H9 (cell line): ENCODE data around the gene SNX30. TPM values are rescaled to one million over a fixed set of nuclear protein-coding genes. Genes with fewer than 3 reads are reported as not detected.
A peak's percentile ranks its signal among the peaks of the same experiment; 100 is the strongest.

ENCODE experiments used
- DNase-seq: peaks from one replicate; pipeline ENCODE4 v3.0.0-alpha.2; 2017
- H2AFZ ChIP-seq: one replicate; pipeline ENCODE4 v1.6.1; 2013; ENCODE audit warnings: mild to moderate bottlenecking, low read length, control low read depth, moderate library complexity
- H2AK5ac ChIP-seq: 2 replicates; pipeline ENCODE4 v1.6.1; 2013; ENCODE audit warnings: low read length, control low read depth, mixed read lengths; ENCODE audit not compliant: insufficient read length
- H2BK120ac ChIP-seq: one replicate; pipeline ENCODE4 v1.6.1; 2013; ENCODE audit warnings: low read depth, mild to moderate bottlenecking, low read length, control low read depth, inconsistent platforms; ENCODE audit not compliant: poor library complexity, severe bottlenecking
- H2BK12ac ChIP-seq: 2 replicates; pipeline ENCODE4 v1.6.1; 2013; ENCODE audit warnings: low read length, control low read depth, mixed read lengths, low read depth; ENCODE audit not compliant: insufficient read length
- H2BK15ac ChIP-seq: 2 replicates; pipeline ENCODE4 v1.6.1; 2013; ENCODE audit warnings: low read depth, low read length, control low read depth
- H2BK20ac ChIP-seq: one replicate; pipeline ENCODE4 v1.6.1; 2013; ENCODE audit warnings: low read depth, mild to moderate bottlenecking, low read length, control low read depth, inconsistent platforms; ENCODE audit not compliant: poor library complexity, severe bottlenecking
- H2BK5ac ChIP-seq: 2 replicates; pipeline ENCODE4 v1.6.1; 2013; ENCODE audit warnings: low read length, control low read depth, mixed read lengths; ENCODE audit not compliant: insufficient read length
- H3K14ac ChIP-seq: 2 replicates; pipeline ENCODE4 v1.6.1; 2013; ENCODE audit warnings: low read length, control low read depth; ENCODE audit not compliant: insufficient read depth
- H3K18ac ChIP-seq: 2 replicates; pipeline ENCODE4 v1.6.1; 2013; ENCODE audit warnings: low read depth, mild to moderate bottlenecking, mixed read lengths, low read length, control low read depth; ENCODE audit not compliant: insufficient read length
- H3K23ac ChIP-seq: 2 replicates; pipeline ENCODE4 v1.6.1; 2013; ENCODE audit warnings: low read length, control low read depth, mixed read lengths, low read depth; ENCODE audit not compliant: insufficient read length
- H3K23me2 ChIP-seq: 2 replicates; pipeline ENCODE4 v1.6.1; 2013; ENCODE audit warnings: low read depth, mild to moderate bottlenecking, mixed read lengths, low read length, control low read depth; ENCODE audit not compliant: insufficient read length, poor library complexity, severe bottlenecking
- H3K27ac ChIP-seq: 2 replicates; pipeline ENCODE4 v1.5.1; 2013; ENCODE audit warnings: low read length, control low read depth, mixed read lengths, low read depth; ENCODE audit not compliant: insufficient read length
- H3K27me3 ChIP-seq: 2 replicates; pipeline ENCODE4 v1.6.1; 2013; ENCODE audit warnings: low read length, control low read depth, inconsistent platforms; ENCODE audit not compliant: insufficient read depth
- H3K4ac ChIP-seq: 2 replicates; pipeline ENCODE4 v1.6.1; 2013; ENCODE audit warnings: low read depth, mild to moderate bottlenecking, control low read depth, inconsistent platforms, low read length, moderate library complexity
- H3K4me1 ChIP-seq: 2 replicates; pipeline ENCODE4 v1.6.1; 2013; ENCODE audit warnings: low read length, control low read depth, inconsistent platforms; ENCODE audit not compliant: insufficient read depth
- H3K4me2 ChIP-seq: 2 replicates; pipeline ENCODE4 v1.6.1; 2013; ENCODE audit warnings: low read length, control low read depth, mixed read lengths; ENCODE audit not compliant: insufficient read length, insufficient read depth
- H3K56ac ChIP-seq: 2 replicates; pipeline ENCODE4 v1.6.1; 2013; ENCODE audit warnings: low read depth, mild to moderate bottlenecking, mixed read lengths, low read length, control low read depth; ENCODE audit not compliant: insufficient read length
- H3K79me1 ChIP-seq: 2 replicates; pipeline ENCODE4 v1.6.1; 2013; ENCODE audit warnings: low read depth, mild to moderate bottlenecking, moderate library complexity, low read length, control low read depth, inconsistent platforms; ENCODE audit not compliant: insufficient read depth, poor library complexity, severe bottlenecking
- H3K79me2 ChIP-seq: 2 replicates; pipeline ENCODE4 v1.6.1; 2013; ENCODE audit warnings: low read length, control low read depth, inconsistent platforms; ENCODE audit not compliant: insufficient read depth
- H3K9ac ChIP-seq: 2 replicates; pipeline ENCODE4 v1.6.1; 2013; ENCODE audit warnings: low read length, control low read depth, mixed read lengths; ENCODE audit not compliant: insufficient read length; ENCODE audit errors: extremely low read depth
- H3K9me3 ChIP-seq: one replicate; pipeline ENCODE4 v1.6.1; 2013; ENCODE audit warnings: low read depth, low read length, inconsistent platforms; ENCODE audit not compliant: control insufficient read depth
- H3T11ph ChIP-seq: one replicate; pipeline ENCODE4 v1.6.1; 2013; ENCODE audit warnings: mild to moderate bottlenecking, low read length, control low read depth, inconsistent platforms
- H4K20me1 ChIP-seq: one replicate; pipeline ENCODE4 v1.6.1; 2013; ENCODE audit not compliant: control insufficient read depth, insufficient read length, insufficient read depth
- H4K5ac ChIP-seq: 2 replicates; pipeline ENCODE4 v1.6.1; 2013; ENCODE audit warnings: low read depth, mild to moderate bottlenecking, mixed read lengths, low read length, control low read depth; ENCODE audit not compliant: insufficient read length
- H4K8ac ChIP-seq: replicated peaks from 2 replicates; pipeline ENCODE4 v1.6.1; 2013; ENCODE audit warnings: low read length, control low read depth, mixed read lengths, low read depth; ENCODE audit not compliant: insufficient read length
- H4K91ac ChIP-seq: 2 replicates; pipeline ENCODE4 v1.6.1; 2013; ENCODE audit warnings: low read depth, mild to moderate bottlenecking, moderate library complexity, mixed read lengths, low read length, control low read depth; ENCODE audit not compliant: insufficient read length
- H3K27ac Mint-ChIP-seq, 3 experiments: 2 replicates in 2 of 3; 3 replicates in 1 of 3; pipeline ENCODE4 v1.8.0; 2020 to 2021; ENCODE audit warnings: mixed read lengths in 3 of 3, mild to moderate bottlenecking in 1 of 3, moderate library complexity in 1 of 3
- H3K27me3 Mint-ChIP-seq: 2 replicates; pipeline ENCODE4 v1.8.0; 2021; ENCODE audit warnings: low read depth, mild to moderate bottlenecking, moderate library complexity, mixed read lengths
- H3K36me3 Mint-ChIP-seq, 3 experiments: 2 replicates in 2 of 3; 3 replicates in 1 of 3; pipeline ENCODE4 v1.8.0; 2020 to 2021; ENCODE audit warnings: low read depth in 3 of 3, mixed read lengths in 3 of 3; ENCODE audit not compliant: insufficient read depth in 1 of 3
- H3K4me1 Mint-ChIP-seq, 2 experiments: 2 replicates each; pipeline ENCODE4 v1.8.0; 2020; ENCODE audit warnings: mixed read lengths in 2 of 2
- H3K4me3 Mint-ChIP-seq, 2 experiments: 2 replicates in 1 of 2; 3 replicates in 1 of 2; pipeline ENCODE4 v1.8.0; 2020 to 2021; ENCODE audit warnings: mild to moderate bottlenecking in 2 of 2, mixed read lengths in 2 of 2, moderate library complexity in 1 of 2
- H3K9me3 Mint-ChIP-seq, 2 experiments: 2 replicates in 1 of 2; 3 replicates in 1 of 2; pipeline ENCODE4 v1.8.0; 2020; ENCODE audit warnings: mild to moderate bottlenecking in 2 of 2, mixed read lengths in 2 of 2, moderate library complexity in 1 of 2
- WGBS: extraction: QIAGEN DNeasy Blood & Tissue Kit; methylation state at CpG from one replicate; pipeline ENCODE4 v1.1.7; 2013; ENCODE audit warnings: missing lambda C conversion rate, low lambda C conversion rate, mixed read lengths; ENCODE audit not compliant: insufficient read length; ENCODE audit errors: extremely low coverage; 5-methylcytosine and 5-hydroxymethylcytosine counted together
- total RNA-seq: library from RNA; stranded (reverse); gene quantifications from 2 replicates; pipeline ENCODE4 v1.2.1, GENCODE V29; 2021
- TF ChIP-seq, protein P1 (sequence below): fragments of 200-600 bp; sonication (generic); conservative IDR thresholded peaks from 3 replicates; pipeline ENCODE4 v1.8.0; 2021; ENCODE audit warnings: antibody characterized with exemption, mild to moderate bottlenecking

Gene SNX30
- total RNA-seq, 1 experiment from 2014 or later = 10.3 TPM

DNA sequence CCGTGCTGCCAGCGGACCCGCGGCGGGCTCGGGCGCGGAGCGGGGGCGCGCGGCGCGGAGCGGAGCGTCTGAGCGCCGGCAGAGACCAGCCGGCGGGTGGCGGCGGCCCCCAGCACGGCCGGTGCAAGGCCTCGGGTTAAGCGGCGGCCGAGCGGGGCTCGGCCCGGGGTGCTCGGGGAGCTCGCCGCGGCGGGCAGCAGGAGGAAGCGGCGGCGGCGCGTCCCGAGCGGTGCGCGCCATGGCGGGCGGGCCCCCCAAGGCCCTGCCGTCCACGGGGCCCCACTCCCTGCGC, 150 bp downstream of the SNX30 start:
- Histone ChIP-seq H4K8ac (no peak overlapping the region), H3K79me2 (no peaks in the 10 kb centered on the region), H3K4me1 (peaks cover 4% of the 10 kb centered on the region; the same call in 1 of the 2 replicates), H3K27me3 (0 out of 2 replicates have a peak, but pooled peaks cover 1% of the 10 kb centered on the region), H3K56ac (no peak overlapping the region), H3K79me1 (no peaks in the 10 kb centered on the region), H2AFZ (no peak overlapping the region), H3K9me3 (no peaks in the 10 kb centered on the region), H3K14ac (no peak overlapping the region), H4K20me1 (no peaks in the 10 kb centered on the region), H2BK120ac (no peak overlapping the region), H3T11ph (no peak overlapping the region), H4K5ac (no peak overlapping the region), H3K4ac (no peak overlapping the region), H3K9ac (no peak overlapping the region), H3K4me2 (peak overlapping the region; percentile 55), H3K27ac (no peak overlapping the region), H2BK5ac (no peak overlapping the region), H2AK5ac (no peak overlapping the region), H4K91ac (no peak overlapping the region), H3K18ac (no peak overlapping the region), H2BK12ac (no peak overlapping the region), H3K23ac (no peak overlapping the region), H2BK20ac (no peak overlapping the region), H3K23me2 (peaks cover 14% of the 10 kb centered on the region), H2BK15ac (no peak overlapping the region)
- no peak overlapping the region for H3K27ac Mint-ChIP-seq
- TF ChIP-seq, protein P1, sequence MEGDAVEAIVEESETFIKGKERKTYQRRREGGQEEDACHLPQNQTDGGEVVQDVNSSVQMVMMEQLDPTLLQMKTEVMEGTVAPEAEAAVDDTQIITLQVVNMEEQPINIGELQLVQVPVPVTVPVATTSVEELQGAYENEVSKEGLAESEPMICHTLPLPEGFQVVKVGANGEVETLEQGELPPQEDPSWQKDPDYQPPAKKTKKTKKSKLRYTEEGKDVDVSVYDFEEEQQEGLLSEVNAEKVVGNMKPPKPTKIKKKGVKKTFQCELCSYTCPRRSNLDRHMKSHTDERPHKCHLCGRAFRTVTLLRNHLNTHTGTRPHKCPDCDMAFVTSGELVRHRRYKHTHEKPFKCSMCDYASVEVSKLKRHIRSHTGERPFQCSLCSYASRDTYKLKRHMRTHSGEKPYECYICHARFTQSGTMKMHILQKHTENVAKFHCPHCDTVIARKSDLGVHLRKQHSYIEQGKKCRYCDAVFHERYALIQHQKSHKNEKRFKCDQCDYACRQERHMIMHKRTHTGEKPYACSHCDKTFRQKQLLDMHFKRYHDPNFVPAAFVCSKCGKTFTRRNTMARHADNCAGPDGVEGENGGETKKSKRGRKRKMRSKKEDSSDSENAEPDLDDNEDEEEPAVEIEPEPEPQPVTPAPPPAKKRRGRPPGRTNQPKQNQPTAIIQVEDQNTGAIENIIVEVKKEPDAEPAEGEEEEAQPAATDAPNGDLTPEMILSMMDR = no peak
- H3K36me3 Mint-ChIP-seq = no peaks in the 10 kb centered on the region
- H3K4me3 Mint-ChIP-seq = no peak overlapping the region; a peak in 1 of 5 replicates
- peaks cover 28 to 29% of the 10 kb centered on the region in 2 experiments for H3K4me1 Mint-ChIP-seq
- H3K27me3 Mint-ChIP-seq = peaks cover 8% of the 10 kb centered on the region
- H3K9me3 Mint-ChIP-seq = no peaks in the 10 kb centered on the region; a peak in 1 of 5 replicates
- no CpG with 5 or more reads among the region's 50 CpGs for WGBS
- DNase-seq = no peak
